Activated CD8-positive, alpha-beta memory T cell treated with anti-CD3 and anti-CD28 coated beads for 24 hours (primary cell): Measurements from ENCODE around the gene ACTR1B.
"Not testable (repeated sequence)": the region's sequence is repeated elsewhere in the genome, so short reads cannot be mapped to it uniquely, and the experiment has no call there.

Experiments
- DNase-seq: peaks from one replicate; pipeline ENCODE4 v3.0.0-alpha.2; 2020

Gene ACTR1B

GRCh38 chr2:97608745-97609144, 55.1 kb downstream of the ACTR1B start:
- DNase-seq = not testable (repeated sequence)
